CD4-positive, alpha-beta T cell treated with Interleukin-21 for 1 hour (primary cell): ENCODE results near the gene PKD2L2.
"Not testable (repeated sequence)": the region's sequence is repeated elsewhere in the genome, so short reads cannot be mapped to it uniquely, and the experiment has no call there.

Source experiments
- DNase-seq: peaks from one replicate; pipeline ENCODE4 v3.0.0-alpha.2; 2020

Gene PKD2L2

DNA sequence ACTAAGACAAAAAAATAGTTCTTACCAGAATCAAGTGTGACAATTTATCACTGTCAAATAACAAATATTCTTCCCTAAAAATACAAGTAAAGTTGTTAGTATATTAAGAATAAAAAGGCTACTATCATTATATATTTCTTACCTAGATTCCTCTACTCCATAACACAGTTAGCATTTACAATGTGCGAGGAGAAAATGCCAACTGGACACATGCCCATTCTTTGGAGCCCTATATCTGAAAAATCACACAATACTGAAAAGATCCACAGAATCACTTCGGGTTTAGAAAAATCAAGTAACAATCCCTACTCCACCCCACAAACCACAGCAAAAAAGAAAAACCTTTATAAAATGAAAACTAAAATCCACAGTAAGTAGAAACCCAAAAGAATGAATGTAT, 70.9 kb downstream of the PKD2L2 start:
- DNase-seq = no peak

DNA sequence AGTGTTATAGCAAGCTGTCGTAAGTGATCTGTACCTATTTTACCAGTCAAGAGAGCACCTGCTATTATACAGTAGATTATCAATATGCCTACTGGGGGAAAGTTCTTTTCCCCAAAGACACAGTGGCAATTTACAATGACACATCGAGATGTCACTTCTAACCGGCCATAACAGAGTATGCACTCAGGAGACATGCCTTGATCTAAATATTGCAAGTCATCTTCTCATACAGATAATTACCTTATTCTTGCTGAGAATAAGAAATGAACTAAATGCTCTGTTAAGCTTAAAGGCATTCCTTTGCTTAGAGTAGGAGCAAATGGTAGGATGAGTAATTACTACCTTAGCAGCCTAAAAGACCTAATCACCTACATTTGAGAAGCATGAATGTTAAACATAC, 71.6 kb downstream of the PKD2L2 start:
- no peak for DNase-seq

DNA sequence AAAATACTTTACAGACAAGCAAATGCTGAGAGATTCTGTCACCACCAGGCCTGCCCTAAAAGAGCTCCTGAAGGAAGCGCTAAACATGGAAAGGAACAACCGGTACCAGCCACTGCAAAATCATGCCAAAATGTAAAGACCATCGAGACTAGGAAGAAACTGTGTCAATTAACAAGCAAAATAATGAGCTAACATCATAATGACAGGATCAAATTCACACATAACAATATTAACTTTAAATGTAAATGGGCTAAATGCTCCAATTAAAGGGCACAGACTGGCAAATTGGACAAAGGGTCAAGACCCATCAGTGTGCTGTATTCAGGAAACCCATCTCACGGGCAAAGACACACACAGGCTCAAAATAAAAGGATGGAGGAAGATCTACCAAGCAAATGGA, 81.1 kb downstream of the PKD2L2 start:
- DNase-seq = not testable (repeated sequence)

DNA sequence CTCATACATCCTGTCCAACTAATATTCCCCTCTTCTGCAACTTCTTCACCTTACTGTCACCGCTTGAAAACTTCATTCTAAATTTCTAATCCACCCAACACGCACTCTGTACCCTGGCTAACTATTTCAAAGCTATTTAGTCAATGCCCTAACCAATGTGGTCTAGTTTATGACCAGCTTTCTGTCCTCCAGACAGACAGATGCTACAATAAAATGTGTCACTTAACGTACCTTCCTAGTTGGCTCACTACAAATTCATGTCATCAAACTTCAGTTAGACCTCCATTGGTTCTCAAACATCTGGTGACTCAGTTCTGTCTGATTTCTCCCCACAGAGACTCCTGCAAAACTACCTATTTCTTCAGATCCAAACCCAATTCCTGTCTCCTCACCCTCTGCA, 86.0 kb downstream of the PKD2L2 start:
- no peak for DNase-seq

DNA sequence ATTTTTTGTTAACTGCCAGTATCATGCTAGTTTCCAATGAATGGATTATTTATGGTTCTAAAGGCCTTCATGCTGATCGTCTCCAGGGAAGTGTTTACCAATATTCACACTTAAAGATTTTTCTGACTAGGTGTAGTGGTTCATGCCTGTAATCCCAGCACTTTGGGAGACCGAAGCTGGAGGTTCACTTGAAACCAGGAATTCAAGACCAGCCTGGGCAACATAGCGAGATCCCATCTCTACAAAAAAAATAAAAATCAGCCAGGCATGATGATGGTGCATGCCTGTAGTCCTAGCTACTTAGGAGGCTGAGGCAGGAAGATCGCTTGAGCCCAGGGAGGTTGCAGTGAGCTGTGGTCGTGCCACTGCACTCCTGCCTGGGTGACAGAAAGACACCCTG, 100.2 kb downstream of the PKD2L2 start:
- no peak for DNase-seq
